ENCODE measurements around the gene MYO1H.
A peak's percentile ranks its signal among the peaks of the same experiment; 100 is the strongest.
"Not testable (repeated sequence)": the region's sequence is repeated elsewhere in the genome, so short reads cannot be mapped to it uniquely, and the experiment has no call there.

Gene MYO1H

DNA sequence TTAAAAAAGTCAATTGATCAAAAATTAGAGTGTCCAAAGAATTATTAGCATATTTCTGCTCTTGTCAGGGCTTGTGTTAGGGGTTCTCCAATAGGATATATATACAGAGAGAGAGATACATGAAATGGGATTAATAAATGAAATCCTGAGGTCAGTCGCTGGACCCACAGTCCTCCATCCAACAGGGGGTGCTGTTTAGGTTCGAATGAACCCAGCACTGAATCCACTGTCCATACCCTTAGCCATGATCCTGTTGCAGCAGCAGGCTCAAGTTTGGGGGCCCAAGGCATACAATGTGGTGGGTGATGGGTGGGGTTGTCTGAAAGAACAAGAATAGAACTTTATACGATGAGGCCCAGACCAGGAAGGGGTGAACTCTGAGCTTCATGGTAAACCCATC lies 780 bp upstream of the MYO1H start:
- DNase-seq (ENCODE audit: low spot score) = no peak

DNA sequence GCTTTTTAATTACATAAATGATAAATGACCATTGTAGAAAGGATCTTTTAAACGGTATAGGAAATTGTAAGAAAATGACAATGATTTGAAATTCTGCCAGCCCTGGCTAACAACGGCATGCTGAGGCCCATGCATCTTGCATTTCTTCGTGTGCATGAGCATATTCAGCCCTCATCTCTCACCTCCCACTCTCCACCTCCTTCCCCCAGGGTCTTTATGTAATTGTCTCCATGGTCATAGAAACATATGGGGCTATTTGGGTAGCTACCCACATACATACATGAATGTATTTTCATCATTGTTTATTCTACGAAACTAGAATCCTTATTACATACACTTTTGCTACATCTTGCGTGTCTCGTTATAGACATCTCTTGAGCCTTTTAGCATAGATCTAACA lies 4.5 kb downstream of the MYO1H start:
- no peak for DNase-seq (ENCODE audit: low spot score)

DNA sequence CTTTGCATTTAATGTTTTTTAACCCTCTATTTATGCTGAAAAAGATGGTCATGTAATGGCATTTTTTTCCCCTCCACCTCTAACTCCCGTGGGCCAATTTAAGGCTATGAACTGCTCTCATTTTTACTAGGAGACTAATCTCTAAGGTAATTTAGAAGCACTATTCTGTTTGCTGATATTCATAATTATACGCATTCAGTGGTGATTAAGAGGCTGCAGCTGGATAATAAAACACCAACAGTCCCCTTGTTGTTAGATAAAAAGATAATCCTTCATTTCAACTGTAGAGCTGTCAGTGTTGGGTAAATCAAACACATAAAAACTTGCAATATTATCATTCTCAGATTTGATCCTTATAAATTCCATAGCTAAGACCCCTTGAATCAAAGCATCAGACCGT lies 8.9 kb downstream of the MYO1H start:
- DNase-seq (ENCODE audit: low spot score) = no peak

DNA sequence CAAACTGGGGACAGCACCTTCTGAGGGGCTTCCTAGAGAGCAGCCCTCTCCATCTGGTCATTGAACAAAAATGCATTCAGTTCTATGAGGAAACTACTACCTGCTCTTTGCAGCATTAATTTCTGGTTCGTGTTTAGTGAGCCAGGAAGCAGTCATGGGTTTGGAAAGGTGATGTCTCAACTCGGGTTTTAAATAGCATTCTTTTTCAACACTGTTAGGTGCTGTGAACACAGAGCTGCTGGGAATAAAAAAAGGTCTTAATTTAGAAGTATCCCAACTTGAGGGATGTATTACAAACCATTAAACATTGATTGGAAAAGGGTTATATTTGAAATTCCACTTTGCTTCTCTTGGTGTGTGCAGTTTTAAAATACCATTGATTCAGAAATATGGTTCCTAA lies 9.3 kb downstream of the MYO1H start:
- no peak for DNase-seq (ENCODE audit: low spot score)

DNA sequence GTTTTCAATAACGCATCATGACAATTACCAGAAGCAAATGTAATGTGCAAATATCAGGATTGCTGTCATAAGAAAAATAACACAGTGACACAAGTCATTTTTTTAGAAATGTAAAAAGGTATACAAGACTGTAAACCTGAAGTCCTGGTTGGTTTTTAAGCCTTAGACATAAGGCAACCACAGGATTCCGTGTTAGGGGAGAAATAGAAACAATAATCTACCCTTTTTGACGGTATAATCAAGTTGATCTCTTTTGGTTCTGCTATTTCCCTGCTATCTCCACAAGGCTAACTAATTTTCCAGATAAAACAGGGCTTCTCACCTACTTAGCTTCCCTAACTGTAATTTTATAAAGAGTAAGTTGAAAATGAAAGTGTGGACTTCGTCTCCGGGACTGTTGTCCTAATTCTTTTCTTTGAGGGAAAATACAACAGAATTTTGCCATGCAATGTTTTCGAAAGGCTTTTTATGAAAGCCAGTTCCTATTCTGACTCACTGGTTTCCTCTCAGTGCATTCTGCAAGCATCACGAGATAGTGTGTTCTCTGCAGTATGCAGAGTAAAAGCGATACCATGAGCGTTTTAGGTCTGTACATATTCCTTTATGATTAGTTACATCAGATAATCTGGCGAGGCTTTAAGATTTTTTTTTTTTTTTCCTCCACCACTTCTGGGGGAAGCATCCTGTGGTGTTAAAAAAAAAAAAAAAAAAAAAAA lies 10.6 kb downstream of the MYO1H start:
- no peak for DNase-seq (ENCODE audit: low spot score)

DNA sequence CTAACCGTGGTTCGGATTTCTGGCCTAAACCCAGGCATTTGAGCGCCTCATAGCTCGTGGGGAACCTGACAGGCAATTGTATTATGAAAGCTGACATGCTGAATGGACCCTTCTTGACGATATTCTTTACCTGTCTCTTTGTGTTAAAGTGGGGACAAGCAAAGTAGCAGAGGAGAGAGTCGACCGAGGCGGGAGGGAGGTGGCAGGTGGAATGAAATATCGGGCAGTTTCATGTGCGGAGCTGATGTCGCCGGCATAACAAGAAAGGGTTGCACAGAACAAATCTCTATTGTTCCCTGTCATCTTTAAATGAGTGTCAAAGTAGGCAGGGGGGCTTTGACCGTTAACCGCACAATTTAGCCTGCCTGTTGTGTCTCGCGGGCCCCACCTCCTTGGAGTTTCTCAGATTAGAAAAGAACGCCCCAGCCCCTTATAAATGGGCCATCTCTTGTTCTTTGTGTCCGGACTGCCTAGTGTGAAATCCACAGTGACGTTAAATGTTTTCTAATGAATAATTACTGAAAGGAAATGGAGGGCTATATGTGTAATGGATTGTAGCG lies 11.5 kb downstream of the MYO1H start:
- DNase-seq (ENCODE audit: low spot score) = no peak

DNA sequence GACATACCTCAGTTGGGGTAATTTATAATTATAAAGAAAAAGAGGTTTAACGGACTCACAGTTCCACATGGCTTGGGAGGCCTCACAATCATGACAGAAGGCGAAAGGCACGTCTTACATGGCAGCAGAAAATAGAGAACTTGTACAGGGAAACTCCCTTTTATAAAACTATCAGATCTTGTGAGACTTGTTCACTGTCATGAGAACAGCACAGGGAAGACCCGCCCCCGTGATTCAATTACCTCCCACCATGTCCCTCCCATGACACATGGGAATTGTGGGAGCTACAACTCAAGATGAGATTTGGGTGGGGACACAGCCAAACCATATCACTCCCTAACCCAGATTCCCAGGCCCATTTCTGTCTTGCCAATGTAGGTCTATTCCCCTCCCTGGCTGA lies 22.1 kb downstream of the MYO1H start:
- no peak for DNase-seq (ENCODE audit: low spot score)

DNA sequence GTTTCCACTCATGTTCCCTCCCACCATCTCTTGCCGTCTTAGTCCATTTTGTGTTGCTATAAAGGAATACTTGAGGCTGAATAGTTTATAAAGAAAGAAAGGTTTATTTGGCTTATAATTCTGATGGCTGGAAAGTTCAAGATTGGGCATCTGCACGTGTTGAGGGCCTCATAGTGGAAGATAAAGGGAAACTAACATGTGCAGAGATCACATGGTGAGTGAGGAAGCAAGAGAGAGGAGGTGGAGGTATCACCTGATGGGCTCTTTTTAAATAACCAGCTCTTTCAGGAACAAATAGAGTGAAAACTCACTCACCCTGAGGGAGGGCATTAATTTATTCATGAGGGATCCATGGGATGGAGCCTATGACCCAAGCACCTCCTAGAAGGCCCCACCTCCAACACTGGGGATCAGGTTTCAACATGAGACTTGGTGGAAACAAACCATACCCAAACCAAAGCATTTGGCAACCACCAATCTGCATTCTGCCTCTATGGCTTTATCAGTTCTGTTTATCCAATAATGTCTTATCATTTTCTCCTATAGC lies 29.5 kb downstream of the MYO1H start:
- no peak for DNase-seq (ENCODE audit: low spot score)

DNA sequence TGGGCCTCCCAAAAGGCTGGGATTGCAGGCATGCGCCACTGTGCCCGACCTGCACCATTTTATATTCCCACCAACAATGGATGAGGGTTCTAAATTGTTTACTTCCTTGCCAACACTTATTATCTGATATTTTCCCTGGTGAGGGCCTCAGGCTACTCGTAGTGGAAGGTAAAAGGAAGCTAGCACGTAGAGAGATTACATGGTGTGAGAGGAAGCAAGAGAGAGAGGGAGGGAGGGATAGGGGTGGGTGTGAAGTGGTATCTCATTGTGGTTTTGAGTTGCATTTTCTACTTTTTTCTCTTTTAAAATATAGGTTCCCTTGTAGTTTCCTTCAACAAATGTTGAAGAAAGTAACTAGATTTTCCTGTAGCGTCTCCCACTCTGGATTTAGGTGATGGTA lies 30.9 kb downstream of the MYO1H start:
- DNase-seq (ENCODE audit: low spot score) = no peak

DNA sequence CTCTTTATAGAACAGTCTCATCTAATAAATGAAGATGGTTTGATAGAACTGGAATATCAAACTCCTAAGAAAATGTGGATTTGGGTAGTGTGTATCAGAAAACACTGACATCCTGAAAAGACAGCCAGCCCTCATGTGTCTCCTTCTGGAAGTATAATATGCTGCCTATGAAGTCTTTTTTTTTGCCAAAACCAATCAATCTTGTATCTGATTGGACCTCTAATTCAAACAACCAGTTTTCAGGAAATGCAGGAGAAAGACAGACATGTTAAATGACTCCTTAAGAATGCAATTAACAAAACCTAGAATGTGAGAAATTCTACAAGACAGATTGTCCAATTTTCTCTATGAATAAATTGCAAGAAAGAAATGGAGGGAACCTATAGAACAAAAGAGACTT lies 34.3 kb downstream of the MYO1H start:
- DNase-seq (ENCODE audit: low spot score) = no peak

DNA sequence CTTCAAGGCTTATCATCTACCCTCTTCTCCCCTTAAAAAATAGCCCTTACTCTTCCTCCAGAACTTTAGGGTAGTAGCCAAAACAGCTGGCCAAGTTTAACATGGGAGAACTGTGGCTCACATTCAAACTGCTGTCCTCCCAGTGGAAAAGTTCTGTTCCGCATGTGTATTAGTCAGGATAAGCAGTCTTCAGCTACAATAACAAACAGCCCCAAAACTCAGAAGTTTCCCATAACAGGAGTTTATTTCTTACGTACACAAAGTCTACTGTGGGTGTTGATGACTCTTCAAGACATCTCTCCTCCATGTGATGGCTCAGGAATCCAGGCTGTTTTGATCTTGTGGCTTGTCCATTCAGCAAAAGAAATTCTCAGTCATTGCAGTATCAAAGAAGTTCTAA lies 35.5 kb downstream of the MYO1H start:
- no peak for DNase-seq (ENCODE audit: low spot score)

DNA sequence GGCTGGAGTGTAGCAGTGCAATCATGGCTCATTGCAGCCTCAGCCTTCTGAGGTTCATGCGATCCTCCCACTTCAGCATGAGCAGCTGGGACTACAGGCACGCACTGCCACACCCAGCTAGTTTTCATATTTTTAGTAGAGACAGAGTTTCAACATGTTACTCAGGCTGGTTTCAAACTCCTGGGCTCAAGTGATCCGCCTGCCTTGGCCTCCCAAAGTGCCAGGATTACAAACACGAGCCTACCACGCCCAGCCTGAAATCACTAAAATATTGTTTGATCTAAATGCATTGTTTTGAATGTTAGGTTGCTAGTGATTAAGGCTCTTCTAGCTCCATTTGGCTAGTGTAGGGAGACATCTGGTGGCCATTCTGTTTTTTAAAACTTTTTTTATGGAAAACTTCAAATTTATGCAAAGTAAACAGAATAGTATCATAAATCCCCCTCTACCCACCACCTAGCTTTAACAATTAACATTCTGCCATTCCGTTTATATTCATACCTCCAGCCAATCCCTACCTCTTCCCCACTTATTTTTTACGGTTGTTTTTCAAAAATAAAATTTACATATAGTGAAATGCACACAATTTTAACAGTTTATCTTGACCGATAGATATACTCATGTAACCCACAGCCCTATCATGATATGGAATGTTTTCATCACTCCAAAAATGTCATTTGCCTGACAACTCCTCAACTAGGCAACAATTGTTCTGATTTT lies 37.8 kb downstream of the MYO1H start:
- DNase-seq (ENCODE audit: low spot score) = peak; percentile 41

DNA sequence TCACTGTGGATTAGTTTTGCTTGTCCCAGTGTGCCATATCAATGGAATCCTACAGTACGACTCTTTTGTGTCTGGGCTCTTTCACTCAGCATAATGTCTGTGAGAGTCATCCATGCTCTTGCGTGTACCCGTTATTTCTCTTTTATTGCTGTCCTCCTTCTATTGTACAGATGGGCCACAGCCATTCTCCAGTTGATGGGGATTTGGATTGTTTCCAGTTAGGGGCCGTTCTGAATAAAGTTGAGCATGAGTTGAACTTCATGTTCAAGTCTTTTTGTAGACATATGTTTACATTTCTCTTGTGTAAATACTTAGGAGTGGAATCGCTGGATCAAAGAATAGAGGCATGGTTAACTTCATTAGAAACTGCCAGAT lies 38.3 kb downstream of the MYO1H start:
- no peak for DNase-seq (ENCODE audit: low spot score)

DNA sequence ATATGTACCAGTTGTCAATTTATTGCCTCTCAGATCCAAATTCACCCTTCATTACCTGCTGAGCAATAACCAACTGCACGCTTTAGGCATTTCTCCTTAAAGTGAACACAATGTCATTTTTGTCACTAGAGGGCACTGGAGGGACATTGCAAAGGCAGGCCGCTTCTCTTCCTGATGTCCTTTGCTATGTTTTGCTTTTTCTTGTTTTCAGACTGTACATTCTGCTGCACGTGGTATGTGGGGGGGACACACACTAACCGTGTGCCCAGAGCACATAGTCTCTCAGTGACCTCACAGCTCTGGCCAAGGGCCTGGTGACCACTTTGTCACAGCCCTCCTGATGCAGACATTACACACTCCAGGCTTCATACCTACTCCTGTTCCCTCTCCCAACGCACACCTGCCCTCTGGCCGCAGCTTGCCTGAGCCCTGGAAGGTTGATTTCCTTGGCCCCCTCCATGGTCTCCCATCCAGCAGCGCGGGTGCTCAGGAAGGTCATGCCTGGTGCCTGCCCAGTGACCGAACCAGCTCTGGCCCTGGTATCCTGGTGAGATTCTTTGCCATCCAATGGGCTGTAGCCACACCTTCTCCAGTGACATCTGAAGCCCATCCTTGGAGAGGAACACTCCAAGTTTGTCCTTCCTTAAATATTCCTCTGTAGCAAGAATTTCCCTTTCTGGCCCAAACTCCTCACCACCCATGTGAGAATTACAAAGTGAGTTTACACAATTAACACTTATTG lies 39.9 kb downstream of the MYO1H start:
- DNase-seq (ENCODE audit: low spot score) = peak; percentile 25

DNA sequence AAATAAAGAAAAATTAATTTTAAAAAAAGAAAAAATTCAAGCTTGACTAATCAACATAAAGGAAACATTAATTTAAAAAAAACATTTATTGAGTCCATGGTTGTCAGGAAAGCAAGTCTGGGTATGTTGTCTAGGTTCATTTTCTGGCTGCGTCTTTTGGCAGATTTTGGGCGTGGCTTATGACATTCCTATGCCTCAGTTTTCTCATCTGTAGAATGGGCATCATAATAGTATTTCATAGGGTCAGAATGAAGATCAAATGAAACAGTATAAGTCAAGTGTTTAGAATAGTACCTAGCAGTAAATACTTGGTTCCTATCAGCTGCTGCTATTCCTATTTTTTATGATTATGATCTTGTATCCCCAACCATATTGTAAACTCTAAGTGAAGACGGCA lies 40.5 kb downstream of the MYO1H start:
- DNase-seq (ENCODE audit: low spot score) = no peak

DNA sequence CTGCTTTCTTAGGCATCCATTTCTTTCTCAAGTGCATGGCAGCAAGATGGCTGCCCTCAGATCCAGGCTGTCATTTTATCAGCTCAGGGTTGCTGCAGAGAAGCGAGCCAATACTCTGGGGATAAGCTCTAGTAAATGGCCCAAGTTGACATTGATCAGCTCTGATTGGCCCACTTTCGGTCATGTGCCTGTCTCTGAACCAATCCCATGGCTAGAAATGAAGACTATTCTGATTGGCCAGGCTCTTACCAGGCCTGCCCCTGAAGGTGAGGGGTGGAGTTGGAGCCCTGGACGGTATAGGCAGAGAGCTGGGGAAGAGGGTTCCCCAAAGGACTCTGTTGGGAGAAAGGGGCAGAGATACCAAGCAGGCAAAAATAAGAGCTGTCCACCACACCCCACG lies 41.4 kb downstream of the MYO1H start:
- no peak for DNase-seq (ENCODE audit: low spot score)

DNA sequence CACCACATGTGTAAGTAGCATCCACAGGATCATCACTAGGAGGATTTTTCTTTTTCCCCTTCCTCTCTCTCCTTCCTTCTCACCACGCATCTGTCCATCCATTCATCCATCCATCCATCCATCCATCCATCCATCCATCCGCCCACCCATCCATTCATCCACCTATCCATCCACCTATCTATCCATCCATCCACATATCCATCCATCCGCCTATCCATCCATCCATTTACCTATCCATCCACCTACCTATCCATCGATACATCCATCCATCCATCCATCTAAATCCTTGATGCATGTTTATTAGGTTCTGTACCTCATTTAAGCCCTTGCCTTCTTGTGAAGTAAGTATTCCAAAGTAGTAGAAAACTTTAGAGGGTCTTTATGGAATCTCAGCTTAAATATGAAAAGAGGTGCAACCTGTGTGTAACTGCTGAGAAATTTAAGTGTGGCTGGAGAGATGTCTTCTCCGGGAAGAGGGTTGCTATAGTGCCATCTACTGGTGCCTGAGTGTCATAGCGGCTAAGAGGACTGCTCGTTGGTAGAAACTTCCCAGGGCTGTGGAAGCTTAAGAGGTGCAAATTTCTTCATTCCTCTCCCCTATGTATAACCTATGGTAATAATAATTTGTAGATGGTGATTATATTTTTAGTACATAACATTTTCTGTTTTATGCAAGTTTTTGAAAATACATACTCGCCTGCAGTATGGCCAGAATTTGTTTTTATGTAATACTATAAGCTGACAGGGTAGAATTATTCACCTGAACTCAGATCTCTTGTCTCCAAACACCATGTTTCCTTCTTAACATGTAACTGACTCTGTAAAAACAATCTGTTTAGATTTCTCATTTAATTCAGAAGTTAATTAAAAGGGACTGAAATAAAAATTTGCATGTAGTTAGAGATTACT lies 46.0 kb downstream of the MYO1H start:
- DNase-seq (ENCODE audit: low spot score) = peak; percentile 79

DNA sequence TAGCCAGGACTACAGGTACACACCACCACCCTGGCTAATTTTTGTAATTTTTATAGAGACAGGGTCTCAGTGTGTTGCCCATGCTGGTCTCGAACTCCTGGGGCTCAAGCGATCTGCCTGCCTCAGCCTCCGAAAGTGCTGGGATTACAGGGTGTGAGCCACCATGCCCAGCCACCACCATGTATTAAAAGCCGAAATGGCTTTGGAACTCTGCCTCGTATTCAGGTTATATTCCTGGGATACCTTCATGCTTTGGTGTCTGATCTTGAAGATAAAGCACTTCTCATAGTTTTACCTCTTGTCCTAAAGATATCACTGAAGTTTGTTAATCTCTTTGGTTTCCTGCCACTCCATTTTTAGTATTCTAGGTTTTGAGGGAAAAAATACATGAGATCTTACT lies 47.2 kb downstream of the MYO1H start:
- no peak for DNase-seq (ENCODE audit: low spot score)

DNA sequence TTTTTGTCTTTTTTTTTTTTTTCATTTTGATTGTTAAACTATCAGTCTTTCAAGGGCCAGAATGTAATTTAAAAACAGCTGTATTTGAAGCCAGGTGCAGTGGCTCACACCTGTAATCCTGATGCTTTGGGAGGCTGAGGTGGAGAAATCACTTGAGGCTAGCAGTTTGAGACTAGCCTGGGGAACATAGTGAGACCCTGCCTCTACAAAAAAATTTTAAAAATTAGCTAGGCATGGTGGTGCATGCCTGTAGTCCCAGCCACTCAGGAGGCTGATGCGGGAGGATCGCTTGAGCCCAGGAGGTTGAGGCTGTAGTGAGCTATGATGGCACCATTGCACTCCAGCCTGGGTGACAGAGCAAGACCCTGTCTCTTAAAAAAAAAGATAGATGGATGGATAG lies 57.1 kb downstream of the MYO1H start:
- DNase-seq (ENCODE audit: low spot score) = not testable (repeated sequence)

DNA sequence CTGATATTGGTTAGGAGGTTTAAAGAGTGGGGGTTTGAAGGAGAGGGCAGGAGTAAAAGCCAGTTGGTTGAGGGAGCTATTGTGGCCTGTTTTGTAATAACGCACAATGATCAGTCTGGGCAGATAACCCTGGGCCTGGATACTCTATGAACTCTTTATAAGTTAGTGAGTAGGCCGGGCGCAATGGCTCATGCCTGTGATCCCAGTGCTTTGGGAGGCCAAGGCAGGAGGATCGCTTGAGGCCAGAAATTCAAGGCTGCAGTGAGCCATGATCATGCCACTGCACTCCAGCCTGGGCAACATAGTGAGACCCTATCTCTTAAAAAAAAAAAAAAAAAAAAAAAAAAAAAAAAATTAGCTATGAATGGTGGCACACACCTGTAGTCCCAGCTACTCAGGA lies 58.4 kb downstream of the MYO1H start:
- DNase-seq (ENCODE audit: low spot score) = not testable (repeated sequence)

DNA sequence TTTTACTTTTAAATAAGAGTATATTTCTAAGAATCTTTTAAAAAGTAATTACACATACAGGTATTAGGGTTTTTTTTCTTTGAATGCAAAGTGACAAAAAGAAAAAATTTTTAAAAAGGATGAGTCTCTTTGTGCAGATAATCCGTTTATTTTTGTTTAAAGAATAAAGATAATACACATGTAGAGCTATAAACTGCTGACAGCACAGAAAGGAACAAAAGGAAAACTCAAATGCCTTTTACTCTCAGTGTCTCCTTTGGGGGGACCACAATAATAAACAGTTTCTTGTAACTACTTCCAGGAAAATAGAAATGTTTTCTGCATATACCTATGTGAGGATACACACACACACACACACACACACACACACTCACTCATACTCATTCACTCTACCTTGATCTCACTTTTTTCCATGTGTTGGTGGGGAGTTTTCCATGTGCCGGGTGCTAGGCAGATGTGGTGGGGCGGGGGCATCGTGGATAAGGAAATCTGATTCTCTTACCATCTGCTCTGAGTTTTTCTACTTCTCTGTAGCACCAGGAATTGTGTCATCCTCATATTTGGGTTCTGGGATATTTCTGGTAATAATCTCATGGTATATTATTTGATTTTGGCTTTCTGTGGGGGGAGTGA lies 71.3 kb downstream of the MYO1H start:
- no peak for DNase-seq (ENCODE audit: low spot score)
